ENCODE data around the gene CACNA1B. TPM values are rescaled to one million over a fixed set of nuclear protein-coding genes. Genes with fewer than 3 reads are reported as not detected.

The CACNA1B gene
- total and polyA plus RNA-seq, 3 donors from 2014 or later, result 7.6 to 15.7 (median 11.0) TPM

DNA sequence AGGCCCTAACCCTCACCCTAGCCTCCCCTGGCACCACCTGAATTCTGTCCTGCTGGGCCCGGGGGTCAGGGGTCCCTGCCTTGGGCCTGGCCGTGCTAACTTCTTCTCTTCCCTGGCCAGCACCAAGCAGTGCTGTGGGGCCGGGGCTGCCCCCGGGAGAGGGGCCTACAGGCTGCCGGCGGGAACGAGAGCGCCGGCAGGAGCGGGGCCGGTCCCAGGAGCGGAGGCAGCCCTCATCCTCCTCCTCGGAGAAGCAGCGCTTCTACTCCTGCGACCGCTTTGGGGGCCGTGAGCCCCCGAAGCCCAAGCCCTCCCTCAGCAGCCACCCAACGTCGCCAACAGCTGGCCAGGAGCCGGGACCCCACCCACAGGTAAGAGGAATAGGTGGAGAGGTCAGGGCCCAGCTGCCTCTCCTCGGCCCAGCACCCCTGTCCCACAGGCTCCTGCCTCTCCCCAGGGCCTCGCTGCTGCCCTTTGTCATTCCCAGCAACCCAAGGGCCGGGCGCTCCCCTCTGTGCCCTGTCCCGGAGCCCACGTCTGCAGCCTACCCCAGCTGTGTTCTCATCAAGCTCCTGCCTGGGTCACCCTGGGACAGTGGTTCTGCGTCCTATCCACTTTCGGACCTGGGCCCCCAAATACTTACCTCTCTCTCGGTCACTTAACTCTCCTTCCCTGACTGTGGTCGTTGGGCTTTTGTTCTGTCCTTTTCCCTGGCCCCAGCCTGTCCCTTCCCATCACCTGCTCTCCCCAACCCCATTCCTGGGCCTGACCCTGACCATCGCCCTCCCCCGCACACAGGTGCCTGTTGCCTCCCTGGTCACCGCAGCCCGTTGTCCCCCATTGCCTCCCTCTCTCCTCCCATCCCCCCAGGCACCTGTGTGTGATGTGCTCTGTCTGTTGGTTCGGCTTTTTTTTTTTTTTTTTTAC is 243.2 kb downstream of the CACNA1B start:
- Histone ChIP-seq H3K4me3 (no peak overlapping the region), H3K4me1 (peaks cover 4% of the 10 kb centered on the region), H3K27ac (no peak overlapping the region), H3K36me3 (ENCODE audit: low read depth, missing control alignments) (no peaks in the 10 kb centered on the region), H3K9me3 (no peaks in the 10 kb centered on the region), H3K27me3 (no peaks in the 10 kb centered on the region)
- intact Hi-C loops (cut with DNase I; ENCODE audit: low total_unique reads), result no loop called here
- TF ChIP-seq, protein P1, sequence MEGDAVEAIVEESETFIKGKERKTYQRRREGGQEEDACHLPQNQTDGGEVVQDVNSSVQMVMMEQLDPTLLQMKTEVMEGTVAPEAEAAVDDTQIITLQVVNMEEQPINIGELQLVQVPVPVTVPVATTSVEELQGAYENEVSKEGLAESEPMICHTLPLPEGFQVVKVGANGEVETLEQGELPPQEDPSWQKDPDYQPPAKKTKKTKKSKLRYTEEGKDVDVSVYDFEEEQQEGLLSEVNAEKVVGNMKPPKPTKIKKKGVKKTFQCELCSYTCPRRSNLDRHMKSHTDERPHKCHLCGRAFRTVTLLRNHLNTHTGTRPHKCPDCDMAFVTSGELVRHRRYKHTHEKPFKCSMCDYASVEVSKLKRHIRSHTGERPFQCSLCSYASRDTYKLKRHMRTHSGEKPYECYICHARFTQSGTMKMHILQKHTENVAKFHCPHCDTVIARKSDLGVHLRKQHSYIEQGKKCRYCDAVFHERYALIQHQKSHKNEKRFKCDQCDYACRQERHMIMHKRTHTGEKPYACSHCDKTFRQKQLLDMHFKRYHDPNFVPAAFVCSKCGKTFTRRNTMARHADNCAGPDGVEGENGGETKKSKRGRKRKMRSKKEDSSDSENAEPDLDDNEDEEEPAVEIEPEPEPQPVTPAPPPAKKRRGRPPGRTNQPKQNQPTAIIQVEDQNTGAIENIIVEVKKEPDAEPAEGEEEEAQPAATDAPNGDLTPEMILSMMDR (IDR thresholded peaks at IDR 0.05), result no peak
- TF ChIP-seq POLR2A (IDR thresholded peaks at IDR 0.05), result no peak
- no peak for DNase-seq
- 94 to 95% methylated on average over 36 of the region's 36 CpGs for WGBS, 2 donors

DNA sequence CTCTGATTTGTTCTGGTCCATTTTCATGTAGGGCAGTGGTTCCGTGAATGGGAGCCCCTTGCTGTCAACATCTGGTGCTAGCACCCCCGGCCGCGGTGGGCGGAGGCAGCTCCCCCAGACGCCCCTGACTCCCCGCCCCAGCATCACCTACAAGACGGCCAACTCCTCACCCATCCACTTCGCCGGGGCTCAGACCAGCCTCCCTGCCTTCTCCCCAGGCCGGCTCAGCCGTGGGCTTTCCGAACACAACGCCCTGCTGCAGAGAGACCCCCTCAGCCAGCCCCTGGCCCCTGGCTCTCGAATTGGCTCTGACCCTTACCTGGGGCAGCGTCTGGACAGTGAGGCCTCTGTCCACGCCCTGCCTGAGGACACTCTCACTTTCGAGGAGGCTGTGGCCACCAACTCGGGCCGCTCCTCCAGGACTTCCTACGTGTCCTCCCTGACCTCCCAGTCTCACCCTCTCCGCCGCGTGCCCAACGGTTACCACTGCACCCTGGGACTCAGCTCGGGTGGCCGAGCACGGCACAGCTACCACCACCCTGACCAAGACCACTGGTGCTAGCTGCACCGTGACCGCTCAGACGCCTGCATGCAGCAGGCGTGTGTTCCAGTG is 244.0 kb downstream of the CACNA1B start:
- TF ChIP-seq, protein P1 (IDR thresholded peaks at IDR 0.05), result no peak
- no peak for TF ChIP-seq POLR2A (IDR thresholded peaks at IDR 0.05)
- H3K4me1 ChIP-seq, result peaks cover 4% of the 10 kb centered on the region
- H3K27me3 ChIP-seq, result no peaks in the 10 kb centered on the region
- no peak overlapping the region for H3K27ac ChIP-seq
- no peaks in the 10 kb centered on the region for H3K36me3 ChIP-seq (ENCODE audit: low read depth, missing control alignments)
- intact Hi-C loops (cut with DNase I; ENCODE audit: low total_unique reads), result no loop called here
- 94 to 100% methylated on average over 15 to 32 of the region's 32 CpGs for WGBS, 2 donors
- DNase-seq, result no peak
- no peak overlapping the region for H3K4me3 ChIP-seq
- H3K9me3 ChIP-seq, result no peaks in the 10 kb centered on the region

DNA sequence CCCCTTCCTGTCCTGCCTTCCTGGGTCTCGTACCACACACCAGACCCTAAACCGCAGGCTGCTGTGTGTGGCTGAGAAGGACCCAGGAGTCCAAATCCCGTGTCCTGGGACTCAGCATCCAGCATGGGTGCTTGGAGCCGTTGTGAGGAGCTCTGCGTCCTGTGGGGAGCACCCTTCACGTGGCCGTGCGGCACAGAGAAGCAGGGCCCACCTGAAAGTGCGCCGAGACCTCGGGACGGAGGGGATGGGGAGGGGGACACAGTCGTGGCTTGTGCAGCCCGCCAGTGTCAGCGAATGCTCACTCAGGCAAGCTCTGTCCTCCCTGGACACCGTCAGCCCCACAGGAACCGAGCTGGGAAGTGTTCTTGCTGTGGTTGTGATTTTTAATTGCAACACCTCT is 244.6 kb downstream of the CACNA1B start:
- Histone ChIP-seq H3K36me3 (ENCODE audit: low read depth, missing control alignments) (no peaks in the 10 kb centered on the region), H3K9me3 (no peaks in the 10 kb centered on the region), H3K4me3 (no peak overlapping the region), H3K27ac (no peak overlapping the region), H3K4me1 (peaks cover 4% of the 10 kb centered on the region), H3K27me3 (no peaks in the 10 kb centered on the region)
- intact Hi-C loops (cut with DNase I; ENCODE audit: low total_unique reads), result no loop called here
- no peak for DNase-seq
- no peak for TF ChIP-seq POLR2A (IDR thresholded peaks at IDR 0.05)
- TF ChIP-seq, protein P1 (IDR thresholded peaks at IDR 0.05), result no peak
- 88 to 93% methylated on average over 13 to 17 of the region's 17 CpGs for WGBS, 2 donors

DNA sequence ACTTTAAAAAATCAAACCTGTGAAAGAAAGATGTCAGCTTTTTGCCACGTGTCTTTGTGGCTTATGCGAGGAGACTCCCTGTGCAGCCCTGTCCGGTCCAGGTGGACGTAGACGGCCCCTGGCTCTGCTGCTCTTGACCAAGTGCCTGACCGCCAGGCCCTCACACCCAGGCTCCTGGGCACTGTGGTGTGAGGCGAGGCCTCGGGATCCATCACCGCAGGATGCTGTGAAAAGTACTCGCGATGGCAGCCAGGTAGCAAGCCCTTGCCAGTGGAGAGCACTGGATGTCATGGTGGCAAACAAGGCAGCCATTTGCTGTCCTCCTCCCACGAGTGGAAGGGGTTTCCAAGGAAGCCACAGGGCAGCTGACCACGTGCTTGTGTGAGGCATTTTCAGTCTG is 245.1 kb downstream of the CACNA1B start:
- no peaks in the 10 kb centered on the region for H3K27me3 ChIP-seq
- no peaks in the 10 kb centered on the region for H3K36me3 ChIP-seq (ENCODE audit: low read depth, missing control alignments)
- no peaks in the 10 kb centered on the region for H3K9me3 ChIP-seq
- no peak for DNase-seq
- intact Hi-C loops (cut with DNase I; ENCODE audit: low total_unique reads), result no loop called here
- no peak overlapping the region for H3K27ac ChIP-seq
- TF ChIP-seq POLR2A (IDR thresholded peaks at IDR 0.05), result no peak
- peaks cover 4% of the 10 kb centered on the region for H3K4me1 ChIP-seq
- WGBS, 2 donors, result 79 to 84% methylated on average over 11 to 13 of the region's 13 CpGs
- H3K4me3 ChIP-seq, result no peak overlapping the region

DNA sequence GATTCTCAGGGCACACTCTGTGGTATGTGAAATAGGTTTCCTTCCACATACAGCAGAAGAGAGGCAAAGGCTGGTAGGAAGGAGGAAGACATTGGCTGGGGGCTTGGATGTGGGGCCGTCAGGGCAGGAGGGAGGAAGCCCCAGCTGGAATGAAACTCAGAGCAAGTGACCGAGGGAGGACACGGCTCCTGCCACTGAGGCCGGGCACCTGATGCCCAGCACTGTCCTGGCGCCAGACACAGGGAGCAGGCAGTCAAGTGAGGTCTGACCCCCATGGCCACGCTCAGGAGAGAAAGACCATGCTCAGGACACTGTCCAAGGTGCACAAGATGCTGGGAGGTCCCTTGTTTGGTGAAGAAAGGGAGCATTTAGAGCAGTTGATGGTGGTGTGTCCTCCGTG is 245.5 kb downstream of the CACNA1B start:
- H3K36me3 ChIP-seq (ENCODE audit: low read depth, missing control alignments), result no peaks in the 10 kb centered on the region
- no peaks in the 10 kb centered on the region for H3K9me3 ChIP-seq
- no peak overlapping the region for H3K4me3 ChIP-seq
- intact Hi-C loops (cut with DNase I; ENCODE audit: low total_unique reads), result no loop called here
- H3K4me1 ChIP-seq, result peaks cover 4% of the 10 kb centered on the region
- no peak for DNase-seq
- no peak overlapping the region for H3K27ac ChIP-seq
- no peaks in the 10 kb centered on the region for H3K27me3 ChIP-seq
- no peak for TF ChIP-seq POLR2A (IDR thresholded peaks at IDR 0.05)
- 87 to 90% methylated on average over 7 of the region's 7 CpGs for WGBS, 2 donors

All from testis (tissue), 3 donors.